ENCODE data around the gene KNTC1. TPM values are rescaled to one million over a fixed set of nuclear protein-coding genes. Genes with fewer than 3 reads are reported as not detected.

KNTC1 gene
- polyA plus RNA-seq, 1 donor (not counting 4 experiments of a cell fraction or from before 2014, with no cell fraction given) = 18.6 TPM

DNA sequence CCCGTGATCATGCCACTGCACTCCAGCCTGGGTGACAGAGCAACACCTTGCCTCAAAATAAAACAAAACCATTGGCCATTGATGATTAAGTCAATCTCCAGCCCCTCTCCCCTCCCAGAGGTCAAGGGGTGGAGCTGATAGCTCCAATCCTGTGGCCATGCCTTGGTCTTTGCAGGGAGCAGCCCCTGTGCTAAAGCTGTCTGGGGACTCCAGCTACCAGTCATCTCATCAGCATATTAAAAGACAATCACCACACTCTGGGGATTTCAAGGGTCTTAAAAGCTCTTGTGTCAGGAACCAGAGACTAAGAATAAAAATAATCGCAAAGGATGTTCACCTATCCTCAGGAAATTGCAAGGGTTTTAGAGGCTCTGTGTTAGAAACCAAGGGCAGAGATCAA is 145.5 kb downstream of the KNTC1 start:
- FAIRE-seq = no peak
- dilution Hi-C loops (cut with MboI; ENCODE audit: extremely low pct_ligation_motif_present, low sequenced_read_pairs) = no loop called here

More for the DNA sequence above, 145.5 kb downstream of the KNTC1 start:
- H3K4me2 ChIP-seq (ENCODE audit: control insufficient read depth, extremely low read depth, insufficient read depth, low read depth, low read length) = no peak overlapping the region
- no peaks in the 10 kb centered on the region for H3K79me2 ChIP-seq (ENCODE audit: control insufficient read depth, insufficient read depth, low read length)
- H3K4me3 ChIP-seq (ENCODE audit: control insufficient read depth in 2 of 3, extremely low read depth in 1 of 3, insufficient read depth in 2 of 3, low read depth in 1 of 3, low read length in 3 of 3) = no peak overlapping the region
- H3K9ac ChIP-seq (ENCODE audit: control insufficient read depth, extremely low read depth, insufficient read depth, low read length) = no peak overlapping the region
- H3K9me1 ChIP-seq (ENCODE audit: control insufficient read depth, extremely low read depth, insufficient read depth, low read length) = no peaks in the 10 kb centered on the region
- H4K20me1 ChIP-seq (ENCODE audit: control insufficient read depth, extremely low read depth, insufficient read depth, low read length) = no peaks in the 10 kb centered on the region
- DNase-seq (ENCODE audit: low read depth, low spot score) = no peak
- TF ChIP-seq, protein P1, sequence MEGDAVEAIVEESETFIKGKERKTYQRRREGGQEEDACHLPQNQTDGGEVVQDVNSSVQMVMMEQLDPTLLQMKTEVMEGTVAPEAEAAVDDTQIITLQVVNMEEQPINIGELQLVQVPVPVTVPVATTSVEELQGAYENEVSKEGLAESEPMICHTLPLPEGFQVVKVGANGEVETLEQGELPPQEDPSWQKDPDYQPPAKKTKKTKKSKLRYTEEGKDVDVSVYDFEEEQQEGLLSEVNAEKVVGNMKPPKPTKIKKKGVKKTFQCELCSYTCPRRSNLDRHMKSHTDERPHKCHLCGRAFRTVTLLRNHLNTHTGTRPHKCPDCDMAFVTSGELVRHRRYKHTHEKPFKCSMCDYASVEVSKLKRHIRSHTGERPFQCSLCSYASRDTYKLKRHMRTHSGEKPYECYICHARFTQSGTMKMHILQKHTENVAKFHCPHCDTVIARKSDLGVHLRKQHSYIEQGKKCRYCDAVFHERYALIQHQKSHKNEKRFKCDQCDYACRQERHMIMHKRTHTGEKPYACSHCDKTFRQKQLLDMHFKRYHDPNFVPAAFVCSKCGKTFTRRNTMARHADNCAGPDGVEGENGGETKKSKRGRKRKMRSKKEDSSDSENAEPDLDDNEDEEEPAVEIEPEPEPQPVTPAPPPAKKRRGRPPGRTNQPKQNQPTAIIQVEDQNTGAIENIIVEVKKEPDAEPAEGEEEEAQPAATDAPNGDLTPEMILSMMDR (optimal IDR thresholded peaks at IDR 0.05 in 1 of 3, IDR thresholded peaks at IDR 0.05 in 1 of 3, conservative IDR thresholded peaks at IDR 0.05 in 1 of 3; ENCODE audit: extremely low read depth in 1 of 3, insufficient read depth in 2 of 3, low read length in 3 of 3) = no peak
- no peak for TF ChIP-seq EZH2 (IDR thresholded peaks at IDR 0.05; ENCODE audit: low read length)
- H3K4me1 ChIP-seq (ENCODE audit: control insufficient read depth, extremely low read depth, insufficient read depth, low read length) = no peaks in the 10 kb centered on the region
- H3K27me3 ChIP-seq (ENCODE audit: control insufficient read depth, extremely low read depth, insufficient read depth, low read length) = no peaks in the 10 kb centered on the region
- H2AFZ ChIP-seq (ENCODE audit: control insufficient read depth, low read length) = no peak overlapping the region
- no peak overlapping the region for H3K27ac ChIP-seq (ENCODE audit: control insufficient read depth, insufficient read depth, low read length)
- H3K36me3 ChIP-seq (ENCODE audit: control insufficient read depth in 2 of 2, extremely low read depth in 1 of 2, insufficient read depth in 2 of 2, low read length in 2 of 2) = no peaks in the 10 kb centered on the region
- H3K9me3 ChIP-seq (ENCODE audit: control insufficient read depth, low read depth, low read length) = no peaks in the 10 kb centered on the region

Small RNA genes within 50 kb of the gene (small RNA-seq; reads per million reads assigned to genes)
- gene AC026333.1 (ENCODE audit: insufficient read length in 3 of 3, low read depth in 3 of 3, low replicate concordance in 1 of 3) = 0 reads per million in 3 experiments
- 0 reads per million in 3 experiments for gene RF00411 (ENCODE audit: insufficient read length in 3 of 3, low read depth in 3 of 3, low replicate concordance in 1 of 3)

Other genes starting within 250 kb of the KNTC1 start
- 54.0 to 94.1 TPM (median 54.3 TPM) in 3 replicates for gene CLIP1, start 104.6 kb upstream of the KNTC1 start, polyA plus RNA-seq
- gene ZCCHC8, start 26.3 kb upstream of the KNTC1 start, polyA plus RNA-seq = 10.2 to 14.0 TPM (median 10.3 TPM) in 3 replicates
- gene RSRC2, start 313 bp upstream of the KNTC1 start, polyA plus RNA-seq = 22.9 to 45.6 TPM (median 34.6 TPM) in 3 replicates
- 8.8 to 30.1 TPM (median 18.3 TPM) in 3 replicates for gene HCAR2, start 176.1 kb downstream of the KNTC1 start, polyA plus RNA-seq
- gene HCAR3, start 189.6 kb downstream of the KNTC1 start, polyA plus RNA-seq = 2.8 to 13.9 TPM (median 12.1 TPM) in 3 replicates
- gene HCAR1, start 203.6 kb downstream of the KNTC1 start, polyA plus RNA-seq = 0.03 to 0.10 TPM (median 0.07 TPM) in 3 replicates
- gene DENR, start 225.6 kb downstream of the KNTC1 start, polyA plus RNA-seq = 31.1 to 59.8 TPM (median 37.8 TPM) in 3 replicates
- gene CCDC62, start 247.3 kb downstream of the KNTC1 start, polyA plus RNA-seq = 0.17 to 0.35 TPM (median 0.23 TPM) in 3 replicates

Data from keratinocyte (primary cell).